GM19463 (cell line): Measurements from ENCODE around the gene MEN1.

Source experiments
- ATAC-seq: cut with Tn5 transposase; IDR thresholded peaks from one replicate; pipeline ENCODE4 v1.9.1; 2021; ENCODE audit warnings: mild to moderate bottlenecking, moderate library complexity; ENCODE audit not compliant: unreplicated experiment

MEN1 gene

GRCh38 chr11:64803158-64803845, 7.0 kb downstream of the MEN1 start, which contains the start of gene MAP4K2:
Gene MAP4K2 (minus strand): TSS chr11:64803214. CDS start chr11:64803149, 65 bp downstream.
- ATAC-seq = peak; percentile 68

DNA sequence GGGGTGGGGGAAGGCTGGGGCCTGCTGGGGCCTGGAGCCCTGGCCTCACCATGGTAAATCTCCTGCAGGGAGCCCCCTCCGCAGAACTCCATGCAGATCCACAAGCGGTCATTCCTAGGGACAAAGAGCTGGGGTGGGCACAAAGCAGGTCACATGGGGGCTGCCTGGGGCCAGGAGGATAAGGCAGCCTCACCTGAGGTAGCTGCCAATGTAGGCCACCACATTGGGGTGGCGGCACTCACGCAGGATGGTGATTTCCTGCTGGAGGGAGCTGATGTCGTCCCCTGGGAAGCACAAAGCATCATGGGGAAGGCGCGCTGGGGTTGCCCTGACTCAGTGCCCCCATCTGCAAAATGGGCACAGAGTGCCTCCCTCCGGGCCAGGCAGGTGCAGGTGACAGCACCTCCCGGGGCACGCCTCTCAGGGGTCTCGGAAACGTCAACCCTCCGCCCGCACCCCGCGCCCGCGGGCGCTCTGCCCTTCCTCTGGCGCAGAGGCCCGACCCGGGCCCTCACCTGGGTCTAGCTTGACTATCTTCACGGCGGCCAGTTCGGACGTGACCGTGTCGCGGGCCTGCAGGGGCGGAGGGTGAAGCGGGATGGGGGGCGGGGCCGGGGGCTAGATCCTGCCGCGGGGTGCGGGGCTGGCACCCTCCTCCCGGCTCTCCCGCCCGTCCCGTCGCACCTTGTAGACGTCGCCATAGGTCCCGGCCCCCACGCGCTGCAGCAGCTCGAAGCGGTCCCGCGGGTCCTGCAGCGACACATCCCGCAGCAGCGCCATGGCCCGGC, 7.8 kb downstream of the MEN1 start:
- peak; percentile 33 for ATAC-seq

GRCh38 chr11:64801561-64802369, 8.6 kb downstream of the MEN1 start:
- ATAC-seq = no peak

DNA sequence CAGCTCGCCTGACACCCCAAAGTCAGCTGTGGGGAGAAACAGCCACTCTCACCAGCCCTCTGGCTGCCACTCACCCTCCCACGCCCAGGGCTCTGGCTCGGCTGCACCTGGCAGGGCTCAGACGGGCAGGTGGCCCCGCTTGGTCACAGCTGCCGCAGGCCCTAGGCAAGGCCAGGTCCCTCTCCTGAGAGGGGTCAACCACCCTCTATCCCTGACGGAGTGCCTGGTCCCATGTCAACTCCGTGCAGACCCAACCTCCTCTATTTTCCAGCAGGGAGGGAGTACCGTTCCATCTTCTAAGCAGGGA, 9.2 kb downstream of the MEN1 start:
- ATAC-seq = no peak

DNA sequence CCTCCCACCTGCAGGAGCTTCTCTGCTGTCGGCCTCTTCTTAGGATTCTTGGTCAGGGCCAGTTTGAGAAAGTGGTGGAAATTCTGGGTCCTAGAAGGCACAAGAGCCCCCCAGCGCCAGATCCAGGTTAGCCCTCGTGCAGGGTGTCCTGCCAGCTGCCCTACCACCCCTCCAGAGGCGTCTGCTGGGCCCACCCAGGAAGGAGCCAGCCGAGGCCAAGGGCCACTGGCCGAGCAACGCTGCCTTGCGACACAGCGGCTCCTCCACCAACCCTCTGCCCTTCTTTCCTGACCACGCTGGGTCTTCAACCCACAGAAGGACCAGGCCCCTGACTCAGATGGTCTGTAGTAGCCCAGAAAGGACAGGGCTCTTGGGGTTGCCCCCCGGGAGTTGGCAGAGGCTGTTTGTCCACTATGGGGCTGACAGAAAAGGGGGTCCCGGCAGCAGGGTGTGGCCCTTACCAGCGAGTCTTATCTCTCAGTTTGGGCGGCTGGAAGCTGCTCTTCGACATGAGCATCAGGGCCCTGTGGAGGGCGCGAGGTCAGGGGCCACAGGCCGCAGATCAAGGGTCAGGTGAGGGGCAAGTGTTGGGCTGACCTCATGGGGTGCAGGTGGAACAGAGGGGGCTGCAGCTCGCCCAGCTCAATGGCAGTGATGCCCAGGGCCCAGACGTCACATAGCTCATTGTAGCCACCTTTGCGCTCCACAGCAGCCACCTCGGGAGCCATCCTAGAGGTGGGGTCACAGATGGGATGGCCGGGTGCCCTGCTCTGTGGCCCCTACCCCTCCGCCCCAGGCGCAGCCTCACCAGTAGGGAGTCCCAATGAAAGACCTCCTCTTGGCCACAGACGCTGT, 9.8 kb downstream of the MEN1 start:
- ATAC-seq = no peak

- ATAC-seq = no peak
Observed at GRCh38 chr11:64799623-64800302, 10.6 kb downstream of the MEN1 start.

DNA sequence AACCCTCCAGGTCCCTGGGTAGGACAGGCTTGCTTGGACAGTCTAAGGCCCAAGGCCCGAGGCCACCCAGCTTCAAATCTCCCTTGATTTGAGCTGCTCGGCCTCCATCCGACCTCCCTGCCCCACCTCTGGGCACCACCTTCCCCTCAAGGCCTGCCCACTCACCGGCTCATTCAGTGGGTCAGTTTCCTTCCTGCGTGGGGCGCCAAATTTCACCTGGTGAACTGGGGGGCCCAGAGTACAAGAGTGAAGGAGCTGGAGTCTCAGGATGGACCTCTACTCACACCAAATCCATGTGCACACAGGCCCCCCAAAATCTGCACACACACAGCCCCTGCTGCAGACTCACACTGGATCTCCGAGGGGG, 11.1 kb downstream of the MEN1 start:
- no peak for ATAC-seq

DNA sequence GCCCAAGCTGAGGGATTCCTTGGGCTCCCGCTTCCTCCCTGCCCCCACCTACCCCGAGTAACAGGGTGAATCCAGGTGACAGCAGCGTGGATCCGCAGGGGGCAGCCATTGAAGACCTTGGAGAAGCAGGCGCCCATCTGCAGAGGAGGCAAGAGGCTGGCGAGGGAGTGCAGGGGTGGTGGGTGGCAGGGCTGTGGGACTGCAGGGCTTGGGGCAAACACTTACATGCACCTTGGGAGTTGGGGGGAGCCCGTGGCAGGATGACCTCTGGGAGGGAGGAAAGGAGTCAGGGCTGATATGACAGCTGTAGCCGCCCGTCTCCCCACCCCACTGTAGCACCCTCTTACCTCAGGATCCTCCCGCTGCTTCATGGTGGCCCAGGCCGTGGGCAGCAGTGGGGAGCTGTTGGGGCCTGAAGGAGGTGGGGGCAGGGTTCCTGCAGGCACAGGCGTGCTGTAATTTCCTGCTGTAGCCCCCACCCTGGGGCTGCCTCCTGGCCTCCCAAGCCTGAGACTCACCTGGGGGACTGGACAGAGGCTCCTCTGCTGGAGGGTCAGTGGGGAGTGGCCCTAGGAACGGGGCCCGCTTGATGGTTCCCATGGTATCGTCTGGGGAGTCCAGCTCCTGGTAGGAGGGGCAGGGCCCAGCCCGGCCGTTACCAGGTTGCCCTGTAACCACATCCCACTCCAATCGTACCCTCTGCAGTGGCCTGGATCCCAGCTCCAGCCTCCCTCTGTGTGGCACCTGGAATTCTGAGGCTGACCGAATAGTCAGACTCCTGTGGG, 13.4 kb downstream of the MEN1 start:
- no peak for ATAC-seq

- no peak for ATAC-seq
Observed at GRCh38 chr11:64796047-64796756, 14.1 kb downstream of the MEN1 start.

DNA sequence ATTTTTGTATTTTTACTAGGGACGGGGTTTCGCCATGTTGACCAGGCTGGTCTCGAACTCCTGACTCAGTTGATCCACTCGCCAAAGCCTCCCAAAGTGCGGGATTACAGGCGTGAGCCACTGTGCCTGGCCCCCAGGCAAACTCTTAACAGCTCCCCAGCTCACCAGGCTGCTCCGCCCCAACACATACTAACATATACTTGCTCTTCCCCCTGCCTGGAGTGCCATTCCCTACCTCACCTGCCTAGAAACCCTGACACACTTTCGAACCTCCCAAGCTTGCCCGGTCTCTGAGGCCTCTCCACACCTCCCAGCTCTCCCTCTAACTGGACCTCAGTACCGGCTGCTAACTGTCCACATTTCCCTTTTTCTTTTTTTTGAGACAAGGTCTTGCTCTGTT, 15.8 kb downstream of the MEN1 start:
- no peak for ATAC-seq

GRCh38 chr11:64793271-64794160, 16.8 kb downstream of the MEN1 start:
- no peak for ATAC-seq

DNA sequence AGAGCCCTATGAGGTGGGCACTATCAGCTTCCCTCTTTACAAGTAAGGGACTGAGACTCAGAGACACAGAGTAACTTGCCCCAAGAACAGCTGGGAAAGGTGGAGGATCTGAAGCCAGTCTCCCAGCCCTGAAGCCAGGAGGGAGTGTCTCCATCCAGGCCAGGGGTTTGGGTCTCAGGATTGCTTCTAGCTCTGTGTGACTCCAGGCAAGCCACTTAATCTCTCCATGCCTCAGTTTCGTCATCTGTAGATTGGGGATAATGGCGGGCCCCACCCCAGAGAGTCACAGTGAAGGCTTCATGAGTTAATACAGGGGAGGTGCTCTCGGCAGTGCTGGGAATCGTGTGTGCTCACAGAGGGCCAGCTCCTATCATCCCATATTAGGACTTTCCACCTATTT, 17.9 kb downstream of the MEN1 start:
- no peak for ATAC-seq

DNA sequence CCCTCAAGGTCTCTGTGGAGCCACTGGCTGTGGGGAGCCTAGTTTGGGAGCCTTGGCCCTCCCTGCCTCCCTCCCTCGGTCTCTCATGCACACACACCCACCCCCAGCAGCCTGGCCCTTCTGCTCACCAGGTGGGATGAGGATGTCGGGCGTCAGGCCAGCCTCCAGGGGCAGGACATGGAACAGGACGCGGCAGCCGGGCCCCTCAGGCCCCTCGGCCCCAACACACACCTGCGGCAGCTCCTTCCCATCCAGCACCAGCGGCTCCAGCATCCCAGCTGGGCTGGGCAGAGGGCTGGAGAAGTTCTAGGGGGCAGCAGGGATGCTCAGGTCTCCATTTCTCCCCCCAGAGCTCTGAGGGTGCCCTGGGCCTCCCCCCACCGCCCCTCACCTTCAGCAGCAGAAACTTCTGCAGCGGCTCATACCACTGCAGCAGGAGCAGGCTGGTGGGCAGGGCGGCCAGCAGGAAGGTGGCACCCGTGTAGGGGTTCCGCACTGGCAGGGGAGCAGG, 18.5 kb downstream of the MEN1 start:
- no peak for ATAC-seq

DNA sequence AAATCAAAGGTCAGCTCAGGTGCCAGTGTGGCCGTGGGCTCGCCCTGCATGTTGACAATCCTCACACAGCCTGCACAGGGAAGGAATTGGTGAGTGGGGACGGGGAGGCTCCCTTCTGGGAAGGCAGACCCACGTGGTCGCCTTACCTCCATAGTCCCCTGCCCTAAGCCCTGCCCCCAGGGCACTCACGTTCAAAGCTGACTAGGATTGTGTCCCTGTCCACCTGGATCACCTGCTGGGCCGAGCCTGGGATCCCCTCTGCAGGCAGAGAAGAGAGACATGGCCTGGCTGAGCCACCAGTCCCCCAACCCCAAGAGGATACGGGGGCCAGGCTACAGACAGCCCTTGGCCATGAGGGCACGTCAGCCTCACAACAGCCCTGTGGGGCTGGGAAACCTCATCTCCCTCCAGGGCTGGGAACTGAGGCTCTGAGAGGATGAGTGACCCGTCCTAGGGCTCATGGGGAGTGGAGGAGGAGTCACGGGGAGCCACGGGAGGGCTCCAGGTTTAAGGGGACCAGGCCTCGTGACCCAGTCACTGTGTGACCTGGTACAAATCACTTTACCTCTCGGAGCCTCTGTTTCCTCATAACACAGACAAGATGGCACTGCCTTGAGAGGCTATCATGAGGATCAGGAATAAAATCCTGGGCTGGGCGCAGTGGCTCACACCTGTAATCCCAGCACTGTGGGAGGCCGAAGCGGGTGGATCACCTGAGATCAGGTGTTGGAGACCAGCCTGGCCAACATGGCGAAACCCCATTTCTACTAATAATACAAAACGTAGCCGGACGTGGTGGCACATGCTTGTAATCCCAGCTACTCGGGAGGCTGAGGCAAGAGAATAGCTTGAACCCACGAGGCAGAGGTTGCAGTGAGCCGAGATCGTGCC, 19.9 kb downstream of the MEN1 start:
- ATAC-seq = no peak

- ATAC-seq = no peak
Observed at GRCh38 chr11:64789331-64790204, 20.8 kb downstream of the MEN1 start.
